CD14-positive monocyte (primary cell): ENCODE data around the gene SDK1. TPM values are rescaled to one million over a fixed set of nuclear protein-coding genes. Genes with fewer than 3 reads are reported as not detected.

ENCODE experiments used
- DNase-seq, 3 donors: peaks; one replicate each; pipeline ENCODE4 v3.0.0-alpha.2; 2011 to 2022
- H2AFZ ChIP-seq: 2 replicates; pipeline ENCODE4 v1.6.0; 2012; ENCODE audit warnings: mild to moderate bottlenecking, low read depth, low read length, inconsistent platforms; ENCODE audit not compliant: insufficient read depth, poor library complexity, severe bottlenecking
- H3K27ac ChIP-seq, 2 donors: 1 replicate in 1 of 2; 2 replicates in 1 of 2; pipeline ENCODE4 v1.5.1; 2012 to 2013; ENCODE audit warnings: low read length in 2 of 2, control low read depth in 1 of 2, inconsistent platforms in 1 of 2, low read depth in 1 of 2, mild to moderate bottlenecking in 1 of 2
- H3K27me3 ChIP-seq, 2 donors: one replicate each; pipeline versions ENCODE4 v1.6.0 to v1.6.1; 2011 to 2013; ENCODE audit warnings: low read length in 2 of 2; ENCODE audit not compliant: control insufficient read depth in 2 of 2, insufficient read depth in 2 of 2
- H3K36me3 ChIP-seq, 2 donors: replicated peaks in 1 of 2; 1 replicate in 1 of 2; 2 replicates in 1 of 2; pipeline versions ENCODE4 v1.5.1 to v1.6.1; 2012 to 2013; ENCODE audit warnings: low read length in 2 of 2, control low read depth in 1 of 2, inconsistent platforms in 1 of 2, mild to moderate bottlenecking in 1 of 2; ENCODE audit not compliant: insufficient read depth in 2 of 2, control insufficient read depth in 1 of 2
- H3K4me1 ChIP-seq, 2 donors: 1 replicate in 1 of 2; 2 replicates in 1 of 2; pipeline versions ENCODE4 v1.5.1 to v1.6.1; 2012 to 2013; ENCODE audit warnings: low read length in 2 of 2, control low read depth in 1 of 2, inconsistent platforms in 1 of 2, mild to moderate bottlenecking in 1 of 2, moderate library complexity in 1 of 2; ENCODE audit not compliant: insufficient read depth in 2 of 2, control insufficient read depth in 1 of 2
- H3K4me2 ChIP-seq: replicated peaks from 2 replicates; pipeline ENCODE3; 2012; ENCODE audit warnings: low read length, moderate library complexity, mild to moderate bottlenecking; ENCODE audit not compliant: poor library complexity, severe bottlenecking; ENCODE audit errors: extremely low read depth
- H3K4me3 ChIP-seq, 3 experiments: fragments of 200-600 bp in 1 of 3; sonication (generic) in 1 of 3; replicated peaks in 1 of 3; 1 replicate in 2 of 3; 2 replicates in 1 of 3; pipeline ENCODE4 v1.5.1; 2011 to 2013; ENCODE audit warnings: low read length in 3 of 3, mild to moderate bottlenecking in 3 of 3, control low read depth in 2 of 3, low read depth in 2 of 3, inconsistent platforms in 1 of 3, moderate library complexity in 1 of 3
- H3K79me2 ChIP-seq: 2 replicates; pipeline ENCODE4 v1.6.0; 2012; ENCODE audit warnings: mild to moderate bottlenecking, control low read depth, inconsistent platforms, low read length, moderate library complexity; ENCODE audit not compliant: insufficient read depth
- H3K9ac ChIP-seq: 2 replicates; pipeline ENCODE4 v1.6.0; 2017; ENCODE audit warnings: low read length, mild to moderate bottlenecking; ENCODE audit not compliant: insufficient read depth, poor library complexity, severe bottlenecking
- H3K9me3 ChIP-seq, 2 donors: replicated peaks in 1 of 2; 1 replicate in 1 of 2; 2 replicates in 1 of 2; pipeline versions ENCODE4 v1.5.1 to v1.6.1; 2012 to 2013; ENCODE audit warnings: low read length in 2 of 2, control low read depth in 1 of 2; ENCODE audit not compliant: control insufficient read depth in 1 of 2, insufficient read depth in 1 of 2
- H4K20me1 ChIP-seq: 2 replicates; pipeline ENCODE4 v1.6.0; 2012; ENCODE audit warnings: mild to moderate bottlenecking, low read length, control low read depth, moderate library complexity; ENCODE audit not compliant: insufficient read depth
- H3K27ac Mint-ChIP-seq, 7 donors: one replicate each; pipeline ENCODE4 v1.8.0; 2020; ENCODE audit warnings: mild to moderate bottlenecking in 7 of 7, mixed read lengths in 7 of 7, moderate library complexity in 6 of 7, inconsistent platforms in 2 of 7
- H3K27me3 Mint-ChIP-seq, 3 donors: one replicate each; pipeline ENCODE4 v1.8.0; 2021 to 2022; ENCODE audit warnings: low read depth in 3 of 3, mild to moderate bottlenecking in 3 of 3, mixed read lengths in 3 of 3, moderate library complexity in 3 of 3, inconsistent platforms in 1 of 3
- H3K36me3 Mint-ChIP-seq, 2 donors: one replicate each; pipeline ENCODE4 v1.8.0; 2020; ENCODE audit warnings: mixed read lengths in 2 of 2, inconsistent platforms in 1 of 2, mild to moderate bottlenecking in 1 of 2
- H3K4me1 Mint-ChIP-seq: one replicate; pipeline ENCODE4 v1.8.0; 2020; ENCODE audit warnings: mild to moderate bottlenecking, mixed read lengths
- H3K4me3 Mint-ChIP-seq, 2 donors: one replicate each; pipeline ENCODE4 v1.8.0; 2020; ENCODE audit warnings: mild to moderate bottlenecking in 2 of 2, mixed read lengths in 2 of 2, moderate library complexity in 1 of 2
- H3K9me3 Mint-ChIP-seq, 7 donors: one replicate each; pipeline ENCODE4 v1.8.0; 2020 to 2022; ENCODE audit warnings: mixed read lengths in 7 of 7, mild to moderate bottlenecking in 6 of 7, moderate library complexity in 6 of 7, inconsistent platforms in 2 of 7
- WGBS: methylation state at CpG from one replicate; pipeline ENCODE4 v1.1.5; 2013; ENCODE audit warnings: missing lambda C conversion rate; ENCODE audit not compliant: insufficient coverage; 5-methylcytosine and 5-hydroxymethylcytosine counted together
- intact Hi-C, 2 donors: fragments of 100-400 bp; cut with micrococcal nuclease; formaldehyde crosslinking; loops; one replicate each; pipeline versions ENCODE4 v1.15.0 to v1.15.1; 2023
- polyA plus RNA-seq, 3 donors: library from polyadenylated mRNA; depleted of rRNA in 1 of 3; unstranded in 2 of 3; stranded (reverse) in 1 of 3; fragments of 300-500 nt in 2 of 3; fragments of >200 nt in 1 of 3; fragmentation: Illumina TruSeq in 2 of 3; gene quantifications; 1 replicate in 2 of 3; 2 replicates in 1 of 3; pipeline ENCODE4 v1.2.3, GENCODE V29; 2012 to 2021
- TF ChIP-seq, protein P1 (sequence below): fragments of 200-600 bp; IDR thresholded peaks from one replicate; pipeline ENCODE4 v1.8.0; 2022; ENCODE audit warnings: antibody characterized with exemption, mild to moderate bottlenecking

Gene SDK1
- polyA plus RNA-seq, 3 donors, result 0.01 TPM; not detected in 2

DNA sequence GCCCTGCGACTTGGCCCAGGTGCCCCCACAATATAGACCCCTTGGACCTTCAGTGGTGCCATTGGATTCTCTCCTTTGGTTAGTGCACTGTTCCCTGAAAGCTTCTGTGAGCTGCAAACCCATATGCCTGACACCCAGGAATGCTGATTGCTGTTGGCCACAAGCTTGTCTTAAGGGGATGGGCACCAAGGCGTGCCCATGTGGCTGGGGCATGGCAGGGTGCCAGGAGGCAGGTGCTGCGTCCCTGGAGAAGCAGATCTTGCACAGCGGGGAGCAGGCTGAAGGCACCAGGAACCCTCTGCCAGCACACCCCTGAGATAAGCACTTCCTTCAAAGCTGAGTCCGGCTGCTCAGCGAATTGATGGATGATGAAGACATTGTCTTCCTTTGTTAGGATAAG, 411.8 kb downstream of the SDK1 start:
- Histone ChIP-seq H3K9me3 (peaks cover 0 to 2% of the 10 kb centered on the region in 2 donors), H3K9ac (no peak overlapping the region), H3K79me2 (no peaks in the 10 kb centered on the region), H4K20me1 (no peaks in the 10 kb centered on the region), H3K27me3 (no peaks in the 10 kb centered on the region), H3K36me3 (no peaks in the 10 kb centered on the region), H3K27ac (no peak overlapping the region), H3K4me2 (no peak overlapping the region), H3K4me3 (no peak overlapping the region), H2AFZ (no peak overlapping the region), H3K4me1 (no peaks in the 10 kb centered on the region)
- H3K27ac Mint-ChIP-seq, result no peak overlapping the region
- intact Hi-C loops, result no loop called here
- no peak overlapping the region for H3K4me3 Mint-ChIP-seq
- H3K4me1 Mint-ChIP-seq, result no peaks in the 10 kb centered on the region
- no peaks in the 10 kb centered on the region for H3K36me3 Mint-ChIP-seq
- H3K27me3 Mint-ChIP-seq, result peaks cover 0 to 3% (median 0%) of the 10 kb centered on the region in 3 donors
- H3K9me3 Mint-ChIP-seq, result peaks cover 0 to 13% (median 5%) of the 10 kb centered on the region in 7 donors
- 74% methylated on average over 3 of the region's 6 CpGs for WGBS
- TF ChIP-seq, protein P1, sequence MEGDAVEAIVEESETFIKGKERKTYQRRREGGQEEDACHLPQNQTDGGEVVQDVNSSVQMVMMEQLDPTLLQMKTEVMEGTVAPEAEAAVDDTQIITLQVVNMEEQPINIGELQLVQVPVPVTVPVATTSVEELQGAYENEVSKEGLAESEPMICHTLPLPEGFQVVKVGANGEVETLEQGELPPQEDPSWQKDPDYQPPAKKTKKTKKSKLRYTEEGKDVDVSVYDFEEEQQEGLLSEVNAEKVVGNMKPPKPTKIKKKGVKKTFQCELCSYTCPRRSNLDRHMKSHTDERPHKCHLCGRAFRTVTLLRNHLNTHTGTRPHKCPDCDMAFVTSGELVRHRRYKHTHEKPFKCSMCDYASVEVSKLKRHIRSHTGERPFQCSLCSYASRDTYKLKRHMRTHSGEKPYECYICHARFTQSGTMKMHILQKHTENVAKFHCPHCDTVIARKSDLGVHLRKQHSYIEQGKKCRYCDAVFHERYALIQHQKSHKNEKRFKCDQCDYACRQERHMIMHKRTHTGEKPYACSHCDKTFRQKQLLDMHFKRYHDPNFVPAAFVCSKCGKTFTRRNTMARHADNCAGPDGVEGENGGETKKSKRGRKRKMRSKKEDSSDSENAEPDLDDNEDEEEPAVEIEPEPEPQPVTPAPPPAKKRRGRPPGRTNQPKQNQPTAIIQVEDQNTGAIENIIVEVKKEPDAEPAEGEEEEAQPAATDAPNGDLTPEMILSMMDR, result no peak
- no peak for DNase-seq

DNA sequence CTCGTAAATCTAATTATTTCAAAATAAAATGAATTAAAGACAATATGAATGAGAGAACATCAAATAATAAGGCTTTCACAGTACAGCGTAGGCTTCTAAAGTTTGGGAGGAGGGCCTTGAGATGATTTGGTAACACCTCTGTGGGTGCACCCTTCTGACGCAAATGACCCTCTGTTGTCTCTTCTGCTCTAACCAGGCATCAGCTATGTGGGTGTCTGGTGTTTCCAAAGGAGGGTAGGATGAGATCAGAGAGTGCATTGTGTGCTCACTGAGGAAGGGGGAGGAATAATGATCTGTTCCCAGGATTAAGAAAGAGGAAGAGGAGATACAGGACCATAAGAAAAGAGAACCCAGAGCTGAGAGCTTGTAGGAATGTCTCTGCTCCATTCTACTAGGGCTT, 420.4 kb downstream of the SDK1 start:
- H3K27me3 Mint-ChIP-seq, result peaks cover 0 to 1% (median 0%) of the 10 kb centered on the region in 3 donors
- Histone ChIP-seq H2AFZ (no peak overlapping the region), H3K4me2 (no peak overlapping the region), H3K4me3 (no peak overlapping the region), H3K36me3 (no peaks in the 10 kb centered on the region), H3K9ac (no peak overlapping the region), H3K27ac (no peak overlapping the region), H3K27me3 (no peaks in the 10 kb centered on the region), H3K79me2 (no peaks in the 10 kb centered on the region), H4K20me1 (no peaks in the 10 kb centered on the region), H3K9me3 (peaks cover 0 to 4% of the 10 kb centered on the region in 2 donors), H3K4me1 (no peaks in the 10 kb centered on the region)
- WGBS, result 100% methylated on average over 1 of the region's 3 CpGs
- H3K27ac Mint-ChIP-seq, result no peak overlapping the region
- no peaks in the 10 kb centered on the region for H3K36me3 Mint-ChIP-seq
- no peak overlapping the region for H3K4me3 Mint-ChIP-seq
- intact Hi-C loops, result no loop called here
- no peaks in the 10 kb centered on the region for H3K4me1 Mint-ChIP-seq
- peaks cover 0 to 3% (median 0%) of the 10 kb centered on the region in 7 donors for H3K9me3 Mint-ChIP-seq
- TF ChIP-seq, protein P1, result no peak
- no peak for DNase-seq
